Measurements from ENCODE around the gene SERPIND1.
"Not testable (repeated sequence)": the region's sequence is repeated elsewhere in the genome, so short reads cannot be mapped to it uniquely, and the experiment has no call there.

The SERPIND1 gene

DNA sequence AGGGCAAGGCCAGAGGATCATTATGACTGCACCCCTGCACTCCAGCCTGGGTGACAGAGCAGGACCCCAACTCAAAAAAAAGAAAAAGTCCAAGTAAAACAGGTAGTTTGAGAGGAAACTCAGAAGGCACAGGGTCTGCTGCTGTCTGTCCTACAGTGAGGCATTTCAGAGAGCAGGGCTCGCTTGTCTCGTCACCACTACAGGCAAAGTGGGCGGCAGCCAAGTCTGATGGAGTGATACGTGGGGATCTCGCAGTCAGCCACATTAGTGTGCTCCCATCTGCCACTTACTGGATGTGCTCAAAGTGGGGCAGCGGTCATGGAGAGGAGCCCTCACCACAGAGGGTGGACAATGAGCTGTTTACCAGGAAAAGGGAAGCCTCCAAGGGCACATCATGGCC, 42.6 kb downstream of the SERPIND1 start:
- H3K27me3 ChIP-seq (ENCODE audit: insufficient read depth, low read depth), result no peaks in the 10 kb centered on the region
- H4K20me1 ChIP-seq (ENCODE audit: insufficient read depth), result no peaks in the 10 kb centered on the region
- no peaks in the 10 kb centered on the region for H3K79me2 ChIP-seq (ENCODE audit: insufficient read depth, low read depth)
- H3K4me2 ChIP-seq, result no peak overlapping the region
- no peak overlapping the region for H3K27ac ChIP-seq
- no peak overlapping the region for H3K9ac ChIP-seq
- H3K4me1 ChIP-seq (ENCODE audit: low read depth, poor library complexity, severe bottlenecking), result no peaks in the 10 kb centered on the region
- no peaks in the 10 kb centered on the region for H3K36me3 ChIP-seq (ENCODE audit: insufficient read depth)
- no peak overlapping the region for H2AFZ ChIP-seq (ENCODE audit: low read depth)
- TF ChIP-seq, protein P1, sequence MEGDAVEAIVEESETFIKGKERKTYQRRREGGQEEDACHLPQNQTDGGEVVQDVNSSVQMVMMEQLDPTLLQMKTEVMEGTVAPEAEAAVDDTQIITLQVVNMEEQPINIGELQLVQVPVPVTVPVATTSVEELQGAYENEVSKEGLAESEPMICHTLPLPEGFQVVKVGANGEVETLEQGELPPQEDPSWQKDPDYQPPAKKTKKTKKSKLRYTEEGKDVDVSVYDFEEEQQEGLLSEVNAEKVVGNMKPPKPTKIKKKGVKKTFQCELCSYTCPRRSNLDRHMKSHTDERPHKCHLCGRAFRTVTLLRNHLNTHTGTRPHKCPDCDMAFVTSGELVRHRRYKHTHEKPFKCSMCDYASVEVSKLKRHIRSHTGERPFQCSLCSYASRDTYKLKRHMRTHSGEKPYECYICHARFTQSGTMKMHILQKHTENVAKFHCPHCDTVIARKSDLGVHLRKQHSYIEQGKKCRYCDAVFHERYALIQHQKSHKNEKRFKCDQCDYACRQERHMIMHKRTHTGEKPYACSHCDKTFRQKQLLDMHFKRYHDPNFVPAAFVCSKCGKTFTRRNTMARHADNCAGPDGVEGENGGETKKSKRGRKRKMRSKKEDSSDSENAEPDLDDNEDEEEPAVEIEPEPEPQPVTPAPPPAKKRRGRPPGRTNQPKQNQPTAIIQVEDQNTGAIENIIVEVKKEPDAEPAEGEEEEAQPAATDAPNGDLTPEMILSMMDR (conservative IDR thresholded peaks at IDR 0.05; ENCODE audit: low read depth, low read length), result no peak
- no peak overlapping the region for H3K4me3 ChIP-seq (IDR thresholded peaks at IDR 0.05; ENCODE audit: insufficient read depth, low read depth, low read length)

DNA sequence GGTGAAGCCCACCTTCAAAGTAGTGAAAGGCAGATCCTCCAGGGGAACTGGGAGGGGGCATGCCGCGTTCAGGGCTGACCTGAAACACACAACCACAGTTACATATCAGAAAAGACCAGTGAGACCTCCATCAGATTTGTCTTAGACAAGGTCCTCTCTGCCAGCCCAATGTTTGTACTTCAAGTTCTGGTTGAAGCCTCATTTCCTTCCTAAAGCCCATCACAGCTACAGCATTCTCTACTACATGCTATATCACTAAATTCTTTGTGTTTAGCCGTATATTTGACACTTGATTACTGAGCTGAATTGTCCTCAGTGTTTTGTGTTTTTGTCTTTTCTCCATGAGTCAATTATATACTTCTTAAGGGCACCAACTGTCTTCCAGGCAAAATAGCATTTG, 44.6 kb downstream of the SERPIND1 start:
- Histone ChIP-seq H3K4me1 (ENCODE audit: low read depth, poor library complexity, severe bottlenecking) (no peaks in the 10 kb centered on the region), H3K4me3 (IDR thresholded peaks at IDR 0.05; ENCODE audit: insufficient read depth, low read depth, low read length) (no peak overlapping the region), H3K36me3 (ENCODE audit: insufficient read depth) (no peaks in the 10 kb centered on the region), H2AFZ (ENCODE audit: low read depth) (no peak overlapping the region), H3K79me2 (ENCODE audit: insufficient read depth, low read depth) (no peaks in the 10 kb centered on the region), H3K27ac (no peak overlapping the region), H4K20me1 (ENCODE audit: insufficient read depth) (no peaks in the 10 kb centered on the region), H3K4me2 (no peak overlapping the region), H3K9ac (no peak overlapping the region), H3K27me3 (ENCODE audit: insufficient read depth, low read depth) (no peaks in the 10 kb centered on the region)
- TF ChIP-seq, protein P1 (conservative IDR thresholded peaks at IDR 0.05; ENCODE audit: low read depth, low read length), result no peak

DNA sequence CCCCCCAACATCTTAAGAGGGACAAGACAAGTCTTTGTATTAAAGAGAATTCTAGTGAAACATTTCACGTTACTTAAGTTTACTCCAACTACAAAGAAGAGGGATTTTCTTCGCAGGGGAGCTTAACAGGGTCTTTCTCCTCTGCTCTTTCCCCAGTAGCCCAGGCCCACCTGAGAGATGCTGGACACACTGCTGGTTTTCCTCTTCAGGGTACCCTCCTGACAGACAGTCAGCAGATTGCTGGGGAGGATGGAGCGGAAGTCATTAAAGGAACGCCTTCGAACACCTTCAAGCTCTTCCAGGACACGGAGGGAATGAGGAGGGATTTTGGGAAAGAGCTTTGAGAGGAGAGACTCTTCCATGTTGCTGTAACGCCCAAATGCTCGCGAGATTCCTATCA, 45.6 kb downstream of the SERPIND1 start:
- no peak overlapping the region for H3K4me2 ChIP-seq
- H3K27ac ChIP-seq, result no peak overlapping the region
- no peak overlapping the region for H3K9ac ChIP-seq
- no peak overlapping the region for H3K4me3 ChIP-seq (IDR thresholded peaks at IDR 0.05; ENCODE audit: insufficient read depth, low read depth, low read length)
- no peak overlapping the region for H2AFZ ChIP-seq (ENCODE audit: low read depth)
- no peaks in the 10 kb centered on the region for H3K4me1 ChIP-seq (ENCODE audit: low read depth, poor library complexity, severe bottlenecking)
- no peaks in the 10 kb centered on the region for H3K27me3 ChIP-seq (ENCODE audit: insufficient read depth, low read depth)
- TF ChIP-seq, protein P1 (conservative IDR thresholded peaks at IDR 0.05; ENCODE audit: low read depth, low read length), result no peak
- no peaks in the 10 kb centered on the region for H4K20me1 ChIP-seq (ENCODE audit: insufficient read depth)
- H3K36me3 ChIP-seq (ENCODE audit: insufficient read depth), result no peaks in the 10 kb centered on the region
- H3K79me2 ChIP-seq (ENCODE audit: insufficient read depth, low read depth), result no peaks in the 10 kb centered on the region

DNA sequence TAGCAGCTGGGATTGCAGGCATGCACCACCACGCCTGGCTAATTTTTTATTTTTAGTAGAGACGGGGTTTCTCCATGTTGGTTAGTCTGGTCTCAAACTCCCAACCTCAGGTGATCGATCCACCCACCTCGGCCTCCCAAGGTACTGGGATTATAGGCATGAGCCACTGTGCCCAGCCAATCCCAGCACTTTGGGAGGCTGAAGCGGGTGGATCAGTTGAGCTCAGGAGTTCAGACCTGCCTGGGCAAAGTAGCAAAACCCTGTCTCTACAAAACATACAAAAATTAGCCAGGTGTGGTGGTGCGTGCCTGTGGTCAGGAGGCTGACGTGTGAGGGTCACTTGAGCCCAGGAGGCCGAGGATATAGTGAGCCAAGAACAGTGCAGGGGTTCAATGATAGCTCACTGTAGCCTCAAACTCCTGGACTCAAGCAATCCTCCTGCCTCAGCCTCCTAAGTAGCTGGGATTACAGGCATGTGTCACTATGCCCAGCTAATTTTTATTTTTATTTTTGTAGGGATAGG, 47.9 kb downstream of the SERPIND1 start:
- not testable (repeated sequence) for H3K4me1 ChIP-seq (ENCODE audit: low read depth, poor library complexity, severe bottlenecking); H3K36me3 ChIP-seq (ENCODE audit: insufficient read depth); H2AFZ ChIP-seq (ENCODE audit: low read depth); H3K27ac ChIP-seq; H3K4me2 ChIP-seq; H3K27me3 ChIP-seq (ENCODE audit: insufficient read depth, low read depth); H3K4me3 ChIP-seq (IDR thresholded peaks at IDR 0.05; ENCODE audit: insufficient read depth, low read depth, low read length); H3K79me2 ChIP-seq (ENCODE audit: insufficient read depth, low read depth); H3K9ac ChIP-seq; H4K20me1 ChIP-seq (ENCODE audit: insufficient read depth)

DNA sequence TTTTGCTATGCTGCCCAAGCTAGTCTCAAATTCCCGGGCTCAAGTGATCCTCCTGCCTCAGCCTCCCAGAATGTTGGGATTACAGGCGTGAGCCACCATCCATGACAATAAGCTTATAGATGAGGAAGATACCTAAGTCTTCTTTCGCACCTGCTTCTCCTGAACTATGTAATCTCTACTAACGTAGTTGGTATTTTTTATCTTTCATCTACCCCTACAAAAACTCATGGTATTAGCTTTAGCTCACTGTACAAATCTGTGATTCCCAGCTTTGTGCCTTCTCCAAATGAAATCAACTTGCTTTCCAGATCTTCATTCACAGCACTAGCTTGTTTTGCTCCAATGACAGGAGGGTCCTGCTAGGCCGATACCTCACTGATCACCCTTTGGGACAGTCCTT, 48.3 kb downstream of the SERPIND1 start:
- TF ChIP-seq, protein P1 (conservative IDR thresholded peaks at IDR 0.05; ENCODE audit: low read depth, low read length), result no peak

More for the DNA sequence above, 48.3 kb downstream of the SERPIND1 start:
- Histone ChIP-seq H4K20me1 (ENCODE audit: insufficient read depth) (no peaks in the 10 kb centered on the region), H3K27ac (no peak overlapping the region), H2AFZ (ENCODE audit: low read depth) (no peak overlapping the region), H3K4me2 (no peak overlapping the region), H3K4me1 (ENCODE audit: low read depth, poor library complexity, severe bottlenecking) (no peaks in the 10 kb centered on the region), H3K79me2 (ENCODE audit: insufficient read depth, low read depth) (no peaks in the 10 kb centered on the region), H3K36me3 (ENCODE audit: insufficient read depth) (no peaks in the 10 kb centered on the region), H3K4me3 (IDR thresholded peaks at IDR 0.05; ENCODE audit: insufficient read depth, low read depth, low read length) (no peak overlapping the region), H3K9ac (no peak overlapping the region), H3K27me3 (ENCODE audit: insufficient read depth, low read depth) (no peaks in the 10 kb centered on the region)
